ENCODE results near the gene EML4. TPM values are rescaled to one million over a fixed set of nuclear protein-coding genes. Genes with fewer than 3 reads are reported as not detected.
A peak's percentile ranks its signal among the peaks of the same experiment; 100 is the strongest.

EML4 gene
- total and polyA plus RNA-seq, 2 of the 13 experiments (the other 11 are each of a cell fraction or from before 2014, with no cell fraction given), result 243 to 476 TPM

DNA sequence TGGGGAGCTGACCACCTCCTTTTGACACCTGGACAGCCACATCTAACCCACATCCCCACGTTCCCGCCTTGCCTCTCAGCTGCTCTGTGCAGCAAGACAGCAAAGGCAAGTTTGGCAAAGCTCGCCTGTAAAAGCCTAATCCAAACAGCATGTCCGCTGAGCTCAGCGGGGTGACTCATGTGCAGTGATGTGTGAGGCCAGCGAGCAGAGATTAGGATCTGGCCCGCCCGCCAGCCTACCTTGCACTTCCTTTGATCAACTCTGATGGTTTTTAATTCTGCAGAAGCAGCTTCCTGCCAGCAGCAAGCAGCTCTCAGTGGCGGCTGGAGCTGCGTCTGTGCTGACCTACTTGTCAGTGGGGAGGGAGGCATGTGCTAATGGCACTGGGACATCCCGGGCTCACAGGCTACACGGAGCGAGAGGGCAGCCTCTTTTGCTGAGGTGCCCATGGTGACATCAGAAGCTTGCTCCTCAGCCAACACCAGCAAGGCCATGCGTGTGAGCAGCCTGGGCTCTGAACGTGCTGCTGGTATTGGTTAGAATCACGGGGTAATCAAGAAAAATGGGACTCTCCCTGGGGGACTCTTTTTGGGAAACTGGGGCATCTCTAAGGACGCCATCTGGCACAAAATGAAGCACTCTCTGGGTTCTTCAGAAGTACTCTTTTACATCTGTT, 36.0 kb upstream of the EML4 start (continued):
- TF ChIP-seq, protein P1, sequence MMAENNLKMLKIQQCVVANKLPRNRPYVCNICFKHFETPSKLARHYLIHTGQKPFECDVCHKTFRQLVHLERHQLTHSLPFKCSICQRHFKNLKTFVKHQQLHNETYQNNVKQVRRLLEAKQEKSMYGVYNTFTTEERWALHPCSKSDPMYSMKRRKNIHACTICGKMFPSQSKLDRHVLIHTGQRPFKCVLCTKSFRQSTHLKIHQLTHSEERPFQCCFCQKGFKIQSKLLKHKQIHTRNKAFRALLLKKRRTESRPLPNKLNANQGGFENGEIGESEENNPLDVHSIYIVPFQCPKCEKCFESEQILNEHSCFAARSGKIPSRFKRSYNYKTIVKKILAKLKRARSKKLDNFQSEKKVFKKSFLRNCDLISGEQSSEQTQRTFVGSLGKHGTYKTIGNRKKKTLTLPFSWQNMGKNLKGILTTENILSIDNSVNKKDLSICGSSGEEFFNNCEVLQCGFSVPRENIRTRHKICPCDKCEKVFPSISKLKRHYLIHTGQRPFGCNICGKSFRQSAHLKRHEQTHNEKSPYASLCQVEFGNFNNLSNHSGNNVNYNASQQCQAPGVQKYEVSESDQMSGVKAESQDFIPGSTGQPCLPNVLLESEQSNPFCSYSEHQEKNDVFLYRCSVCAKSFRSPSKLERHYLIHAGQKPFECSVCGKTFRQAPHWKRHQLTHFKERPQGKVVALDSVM (CRISPR knock-in tag; IDR thresholded peaks at IDR 0.05), result peak; percentile 45; the same call in 1 of the 2 replicates
- TF ChIP-seq, protein P2, sequence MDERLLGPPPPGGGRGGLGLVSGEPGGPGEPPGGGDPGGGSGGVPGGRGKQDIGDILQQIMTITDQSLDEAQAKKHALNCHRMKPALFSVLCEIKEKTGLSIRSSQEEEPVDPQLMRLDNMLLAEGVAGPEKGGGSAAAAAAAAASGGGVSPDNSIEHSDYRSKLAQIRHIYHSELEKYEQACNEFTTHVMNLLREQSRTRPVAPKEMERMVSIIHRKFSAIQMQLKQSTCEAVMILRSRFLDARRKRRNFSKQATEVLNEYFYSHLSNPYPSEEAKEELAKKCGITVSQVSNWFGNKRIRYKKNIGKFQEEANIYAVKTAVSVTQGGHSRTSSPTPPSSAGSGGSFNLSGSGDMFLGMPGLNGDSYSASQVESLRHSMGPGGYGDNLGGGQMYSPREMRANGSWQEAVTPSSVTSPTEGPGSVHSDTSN (CRISPR knock-in tag; IDR thresholded peaks at IDR 0.05), result 0 out of 2 replicates have a peak, but pooled peaks have one; percentile 8
- peak; percentile 75; the same call in 1 of the 2 replicates for TF ChIP-seq TOPORS (CRISPR knock-in tag; IDR thresholded peaks at IDR 0.05)
- peak; percentile 98 for TF ChIP-seq JUN (CRISPR knock-in tag; IDR thresholded peaks at IDR 0.05)
- TF ChIP-seq STAG1 (CRISPR knock-in tag; IDR thresholded peaks at IDR 0.05), result peak; percentile 52
- no peak; the same call in 1 of the 2 replicates for TF ChIP-seq ZNF367 (CRISPR knock-in tag; IDR thresholded peaks at IDR 0.05; ENCODE audit: borderline replicate concordance)
- TF ChIP-seq SNAPC2 (CRISPR knock-in tag; IDR thresholded peaks at IDR 0.05), result peak; percentile 88
- no peak for TF ChIP-seq ZNF660 (CRISPR knock-in tag; IDR thresholded peaks at IDR 0.05; ENCODE audit: borderline replicate concordance, low read depth)
- TF ChIP-seq MAFF (IDR thresholded peaks at IDR 0.05; ENCODE audit: low read depth, low read length), result peak; percentile 85
- TF ChIP-seq SRSF9 (IDR thresholded peaks at IDR 0.05; ENCODE audit: borderline replicate concordance, insufficient read depth, low read depth, low read length, poor library complexity, severe bottlenecking), result no peak
- peak; percentile 79; the same call in 1 of the 2 replicates for TF ChIP-seq ZFP37 (CRISPR knock-in tag; IDR thresholded peaks at IDR 0.05; ENCODE audit: borderline replicate concordance)
- TF ChIP-seq, protein P3, sequence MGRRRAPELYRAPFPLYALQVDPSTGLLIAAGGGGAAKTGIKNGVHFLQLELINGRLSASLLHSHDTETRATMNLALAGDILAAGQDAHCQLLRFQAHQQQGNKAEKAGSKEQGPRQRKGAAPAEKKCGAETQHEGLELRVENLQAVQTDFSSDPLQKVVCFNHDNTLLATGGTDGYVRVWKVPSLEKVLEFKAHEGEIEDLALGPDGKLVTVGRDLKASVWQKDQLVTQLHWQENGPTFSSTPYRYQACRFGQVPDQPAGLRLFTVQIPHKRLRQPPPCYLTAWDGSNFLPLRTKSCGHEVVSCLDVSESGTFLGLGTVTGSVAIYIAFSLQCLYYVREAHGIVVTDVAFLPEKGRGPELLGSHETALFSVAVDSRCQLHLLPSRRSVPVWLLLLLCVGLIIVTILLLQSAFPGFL (CRISPR knock-in tag; IDR thresholded peaks at IDR 0.05), result no peak
- 0 out of 2 replicates have a peak, but pooled peaks have one; percentile 19 for TF ChIP-seq RFX5 (IDR thresholded peaks at IDR 0.05; ENCODE audit: low read depth, low read length)
- TF ChIP-seq, protein P4, sequence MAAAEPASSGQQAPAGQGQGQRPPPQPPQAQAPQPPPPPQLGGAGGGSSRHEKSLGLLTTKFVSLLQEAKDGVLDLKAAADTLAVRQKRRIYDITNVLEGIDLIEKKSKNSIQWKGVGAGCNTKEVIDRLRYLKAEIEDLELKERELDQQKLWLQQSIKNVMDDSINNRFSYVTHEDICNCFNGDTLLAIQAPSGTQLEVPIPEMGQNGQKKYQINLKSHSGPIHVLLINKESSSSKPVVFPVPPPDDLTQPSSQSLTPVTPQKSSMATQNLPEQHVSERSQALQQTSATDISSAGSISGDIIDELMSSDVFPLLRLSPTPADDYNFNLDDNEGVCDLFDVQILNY (CRISPR knock-in tag; conservative IDR thresholded peaks at IDR 0.05), result peak; percentile 82
- TF ChIP-seq ZNF101 (CRISPR knock-in tag; IDR thresholded peaks at IDR 0.05; ENCODE audit: borderline replicate concordance, low read depth), result no peak
- no peak for TF ChIP-seq SP1 (IDR thresholded peaks at IDR 0.05)
- TF ChIP-seq SP1 (CRISPR knock-in tag; IDR thresholded peaks at IDR 0.05), result peak; percentile 52
- no peak; the same call in 1 of the 2 replicates for TF ChIP-seq HES4 (CRISPR knock-in tag; IDR thresholded peaks at IDR 0.05; ENCODE audit: borderline replicate concordance)
- peak; percentile 59; the same call in 1 of the 2 replicates for TF ChIP-seq ZBTB7A (CRISPR knock-in tag; IDR thresholded peaks at IDR 0.05)
- TF ChIP-seq ZSCAN30 (CRISPR knock-in tag; IDR thresholded peaks at IDR 0.05), result no peak
- TF ChIP-seq MEF2D (CRISPR knock-in tag; IDR thresholded peaks at IDR 0.05), result peak; percentile 97
- no peak for TF ChIP-seq CBX2 (IDR thresholded peaks at IDR 0.05; ENCODE audit: low read depth, low read length)
- 0 out of 2 replicates have a peak, but pooled peaks have one; percentile 76 for TF ChIP-seq CBX2 (CRISPR knock-in tag; IDR thresholded peaks at IDR 0.05; ENCODE audit: low read depth)
- TF ChIP-seq BHLHE40 (IDR thresholded peaks at IDR 0.05; ENCODE audit: low read length), result peak; percentile 11; the same call in 1 of the 2 replicates
- TF ChIP-seq HDAC6 (IDR thresholded peaks at IDR 0.05; ENCODE audit: low read depth, low read length), result no peak

All from HepG2 (cell line).